ENCODE results near the gene TNFAIP3.
"Not testable (repeated sequence)": the region's sequence is repeated elsewhere in the genome, so short reads cannot be mapped to it uniquely, and the experiment has no call there.

TNFAIP3 gene

GRCh38 chr6:137843211-137843610 lies 23.8 kb upstream of the TNFAIP3 start:
- in situ Hi-C loops (cut with HindIII; ENCODE audit: low sequenced_read_pairs), result no loop called here
- no peak for DNase-seq (ENCODE audit: low read depth, low spot score)
- H3K4me3 ChIP-seq (ENCODE audit: low read depth, low read length), result no peak overlapping the region
- no peak for TF ChIP-seq CTCF (IDR thresholded peaks at IDR 0.05; ENCODE audit: low read depth, low read length)

- H3K4me3 ChIP-seq (ENCODE audit: low read depth, low read length); DNase-seq (ENCODE audit: low read depth, low spot score); in situ Hi-C loops (cut with HindIII; ENCODE audit: low sequenced_read_pairs): not testable (repeated sequence)
Observed at GRCh38 chr6:137844327-137844726, 22.7 kb upstream of the TNFAIP3 start.

GRCh38 chr6:137844773-137845172 lies 22.3 kb upstream of the TNFAIP3 start:
- DNase-seq (ENCODE audit: low read depth, low spot score); in situ Hi-C loops (cut with HindIII; ENCODE audit: low sequenced_read_pairs); H3K4me3 ChIP-seq (ENCODE audit: low read depth, low read length): not testable (repeated sequence)

GRCh38 chr6:137845460-137845859 lies 21.6 kb upstream of the TNFAIP3 start:
- no peak overlapping the region for H3K4me3 ChIP-seq (ENCODE audit: low read depth, low read length)
- DNase-seq (ENCODE audit: low read depth, low spot score), result no peak
- TF ChIP-seq CTCF (IDR thresholded peaks at IDR 0.05; ENCODE audit: low read depth, low read length), result no peak
- in situ Hi-C loops (cut with HindIII; ENCODE audit: low sequenced_read_pairs), result no loop called here

- no peak overlapping the region for H3K4me3 ChIP-seq (ENCODE audit: low read depth, low read length)
- TF ChIP-seq CTCF (IDR thresholded peaks at IDR 0.05; ENCODE audit: low read depth, low read length), result no peak
- DNase-seq (ENCODE audit: low read depth, low spot score), result no peak
- in situ Hi-C loops (cut with HindIII; ENCODE audit: low sequenced_read_pairs), result no loop called here
Observed at GRCh38 chr6:137846274-137846673, 20.8 kb upstream of the TNFAIP3 start.

GRCh38 chr6:137846772-137847313 lies 20.2 kb upstream of the TNFAIP3 start:
- TF ChIP-seq CTCF (IDR thresholded peaks at IDR 0.05; ENCODE audit: low read depth, low read length), result no peak
- in situ Hi-C loops (cut with HindIII; ENCODE audit: low sequenced_read_pairs), result no loop called here
- no peak for DNase-seq (ENCODE audit: low read depth, low spot score)
- no peak overlapping the region for H3K4me3 ChIP-seq (ENCODE audit: low read depth, low read length)

GRCh38 chr6:137847748-137848147 lies 19.3 kb upstream of the TNFAIP3 start:
- no peak for TF ChIP-seq CTCF (IDR thresholded peaks at IDR 0.05; ENCODE audit: low read depth, low read length)
- DNase-seq (ENCODE audit: low read depth, low spot score), result no peak
- in situ Hi-C loops (cut with HindIII; ENCODE audit: low sequenced_read_pairs), result no loop called here
- H3K4me3 ChIP-seq (ENCODE audit: low read depth, low read length), result no peak overlapping the region

GRCh38 chr6:137848672-137849071 lies 18.4 kb upstream of the TNFAIP3 start:
- no peak overlapping the region for H3K4me3 ChIP-seq (ENCODE audit: low read depth, low read length)
- peak; percentile 51 for DNase-seq (ENCODE audit: low read depth, low spot score)
- in situ Hi-C loops (cut with HindIII; ENCODE audit: low sequenced_read_pairs), result no loop called here
- TF ChIP-seq CTCF (IDR thresholded peaks at IDR 0.05; ENCODE audit: low read depth, low read length), result no peak
